Head of caudate nucleus (tissue), 42 donors: ENCODE data around the gene AGR2.

Experiments
- DNase-seq, 42 donors: peaks; one replicate each; pipeline versions ENCODE4 v3.0.0 to v3.0.0-alpha.2; 2020 to 2021; ENCODE audit warnings: mixed read lengths in 7 of 42
- intact Hi-C: fragments of 100-400 bp; cut with DNase I; formaldehyde crosslinking; loops from one replicate; pipeline ENCODE4 v1.15.0; 2022

AGR2 gene

DNA sequence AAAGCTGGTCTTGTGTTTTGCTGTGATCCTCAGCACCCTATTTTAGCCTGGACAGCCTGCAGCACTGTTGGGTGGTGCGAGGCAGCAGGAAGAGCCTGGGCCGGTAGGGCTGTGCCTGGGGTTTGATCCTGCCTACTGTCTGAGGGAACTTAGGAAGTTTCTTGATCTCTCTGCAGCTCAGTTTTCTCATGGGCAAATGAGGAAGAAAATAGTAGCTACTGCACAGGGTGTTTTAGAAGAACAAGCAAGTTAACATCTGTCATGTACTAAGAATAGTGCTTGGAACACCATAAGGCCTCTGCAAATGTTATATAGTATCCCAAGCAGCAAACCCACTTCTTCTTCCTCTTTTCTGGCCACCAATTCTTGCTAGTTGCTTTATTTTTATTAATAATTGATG lies 12.0 kb upstream of the AGR2 start:
- DNase-seq: peak in 4 of 42 donors; percentile 5 to 21 (median 10)
- intact Hi-C loops: no loop called here

DNA sequence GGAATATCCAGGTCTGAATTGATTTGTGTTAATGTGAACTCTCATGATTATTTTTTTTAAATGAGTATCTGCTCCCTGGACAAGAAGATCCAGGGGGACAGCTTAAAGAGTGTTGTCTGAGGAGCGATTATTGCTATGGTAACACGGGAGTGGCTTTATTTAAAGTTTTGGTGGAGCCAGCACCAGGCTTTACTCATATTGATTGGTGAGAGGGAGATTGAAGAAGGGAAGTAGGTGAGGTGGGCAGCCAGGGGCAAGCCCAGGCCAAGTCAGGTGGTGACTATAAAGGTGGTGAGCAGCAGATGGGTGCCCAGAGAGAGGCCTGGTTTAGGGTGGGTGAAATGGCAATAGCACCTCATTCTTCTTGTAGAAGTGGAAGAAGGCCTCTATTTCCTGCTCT lies 10.2 kb upstream of the AGR2 start:
- DNase-seq: no peak
- intact Hi-C loops: no loop called here

DNA sequence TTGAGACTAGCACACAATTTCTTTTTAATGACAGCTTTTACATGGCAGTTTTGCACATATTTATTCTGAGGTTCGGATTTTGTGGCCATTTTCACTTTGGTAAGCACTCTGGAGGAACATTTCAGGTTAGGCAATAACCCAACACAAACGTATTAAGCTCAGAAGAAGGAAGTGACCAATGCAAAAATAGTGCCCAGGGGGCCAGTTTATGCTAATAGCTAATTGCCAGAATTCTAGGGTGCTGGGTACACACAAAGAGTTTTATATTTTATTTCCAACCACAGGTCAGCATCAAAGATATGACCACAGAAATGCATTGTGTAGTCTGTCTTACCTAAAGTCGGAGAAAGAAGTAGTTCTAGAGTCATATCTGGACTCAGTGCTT lies 8.4 kb upstream of the AGR2 start:
- intact Hi-C loops: no loop called here
- no peak for DNase-seq

GRCh38 chr7:16812542-16813231 lies 7.9 kb upstream of the AGR2 start:
- intact Hi-C loops: no loop called here
- no peak for DNase-seq

DNA sequence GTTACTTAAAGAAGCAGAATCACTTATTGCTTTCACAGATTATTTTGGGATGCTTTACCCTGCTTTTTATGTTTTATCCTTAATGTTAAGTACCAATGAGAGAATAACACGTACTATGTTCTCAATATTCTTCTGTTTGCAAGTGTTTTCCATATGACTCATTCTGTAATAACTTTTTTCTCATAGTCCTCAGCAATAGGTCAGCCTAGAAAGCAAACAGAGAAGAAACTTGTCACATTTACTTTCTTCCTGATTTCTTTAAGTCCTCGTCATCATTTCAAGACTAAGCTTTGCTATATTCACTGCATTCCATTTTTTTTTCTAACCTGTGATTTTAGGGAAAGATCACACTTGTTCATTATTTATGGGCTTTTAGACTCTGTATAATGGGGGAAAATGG lies 6.8 kb upstream of the AGR2 start:
- DNase-seq: no peak
- intact Hi-C loops: no loop called here

DNA sequence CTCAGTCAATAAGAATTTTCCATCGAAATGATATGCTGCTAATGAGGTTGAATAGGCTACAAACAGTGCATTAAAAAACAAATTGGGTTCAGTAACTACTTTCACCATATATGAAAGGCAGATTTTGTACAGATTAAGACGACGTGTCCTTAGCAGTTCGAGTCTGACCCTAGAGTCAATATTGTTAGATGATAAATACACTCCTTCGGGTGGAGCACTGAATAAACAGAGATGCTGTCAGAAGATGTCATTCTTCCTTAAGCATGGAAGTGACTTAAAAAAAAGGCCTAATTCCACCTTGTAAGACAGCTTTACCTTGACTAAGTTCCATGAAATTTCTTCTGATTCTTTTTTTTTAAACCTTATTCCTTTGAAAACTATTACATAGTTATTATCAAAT lies 5.8 kb upstream of the AGR2 start:
- no peak for DNase-seq
- intact Hi-C loops: no loop called here

GRCh38 chr7:16810112-16810511 lies 5.3 kb upstream of the AGR2 start:
- intact Hi-C loops: no loop called here
- DNase-seq: no peak

DNA sequence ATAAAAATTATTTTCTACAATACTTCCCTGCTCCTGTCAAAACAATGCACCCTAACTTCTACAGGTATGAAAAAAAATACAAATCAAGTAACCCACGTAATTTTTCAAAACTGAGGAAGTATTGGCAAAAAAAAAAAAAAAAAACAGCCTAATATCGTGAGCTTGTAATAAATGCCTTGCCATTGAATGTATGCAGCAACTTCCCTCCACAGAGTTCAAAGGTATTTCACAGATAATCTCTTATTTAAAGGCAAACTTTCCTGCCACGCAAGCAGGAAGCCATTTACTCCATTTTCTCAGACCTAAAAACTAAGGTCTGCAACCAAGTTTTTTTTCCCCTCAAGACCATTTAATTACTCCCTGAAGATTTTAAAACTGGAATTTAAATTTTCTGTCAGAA lies 642 bp upstream of the AGR2 start:
- DNase-seq: no peak
- intact Hi-C loops: no loop called here

DNA sequence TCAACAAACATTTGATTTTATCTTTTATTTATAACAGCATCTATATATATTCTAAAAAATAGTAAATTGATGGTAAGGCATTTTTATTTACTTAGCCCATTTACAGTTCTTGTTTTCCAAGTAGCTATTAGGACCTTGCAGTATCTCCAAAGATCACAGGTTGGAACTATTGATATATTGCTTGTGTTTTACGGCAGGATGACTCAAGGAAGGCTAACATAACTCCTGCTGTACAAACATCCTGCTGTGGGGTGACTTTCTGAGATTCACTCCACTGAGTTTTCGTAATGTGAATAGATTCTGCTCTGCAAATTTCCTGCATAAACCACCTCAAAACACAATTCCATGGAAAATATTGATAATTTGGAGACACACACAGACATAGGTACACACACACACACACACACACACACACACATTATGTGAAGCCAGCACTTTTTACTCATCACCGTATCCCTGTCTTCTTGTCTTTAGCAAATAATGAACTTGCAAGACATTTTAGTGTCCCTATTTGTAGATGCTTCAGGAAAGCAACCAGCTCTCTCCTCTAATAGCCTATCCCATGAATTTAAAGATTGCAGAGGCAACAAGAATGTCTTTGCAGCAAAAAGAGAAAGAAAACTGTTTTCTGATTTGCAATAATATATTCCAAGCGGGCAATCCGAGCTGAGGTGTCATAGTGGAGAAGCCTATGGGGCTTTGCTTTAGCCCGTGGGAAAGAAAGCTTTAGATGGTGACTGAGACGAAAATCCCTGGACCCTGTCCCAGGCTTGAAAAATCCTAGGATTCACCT lies 722 bp downstream of the AGR2 start:
- no peak for DNase-seq
- intact Hi-C loops: no loop called here

DNA sequence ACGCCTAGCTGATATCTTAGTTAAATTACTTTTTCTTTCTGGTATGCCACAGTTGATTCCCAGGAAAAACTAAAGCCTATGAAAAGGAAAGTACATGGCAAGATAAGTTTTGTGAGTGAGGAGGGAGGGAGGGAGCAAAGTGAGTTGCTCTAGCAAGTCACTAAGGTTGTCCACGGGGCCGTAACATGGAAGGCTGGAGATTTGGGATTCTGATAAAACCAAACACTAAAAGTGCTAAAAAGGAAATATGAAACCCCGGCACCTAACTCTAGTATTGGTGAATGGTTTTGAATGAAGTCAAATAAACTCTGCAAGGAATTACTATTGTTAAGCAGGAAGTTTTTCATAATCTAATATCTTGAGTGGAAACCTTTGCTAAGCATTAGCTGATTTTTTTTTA lies 1.7 kb downstream of the AGR2 start:
- intact Hi-C loops: no loop called here
- DNase-seq: no peak

DNA sequence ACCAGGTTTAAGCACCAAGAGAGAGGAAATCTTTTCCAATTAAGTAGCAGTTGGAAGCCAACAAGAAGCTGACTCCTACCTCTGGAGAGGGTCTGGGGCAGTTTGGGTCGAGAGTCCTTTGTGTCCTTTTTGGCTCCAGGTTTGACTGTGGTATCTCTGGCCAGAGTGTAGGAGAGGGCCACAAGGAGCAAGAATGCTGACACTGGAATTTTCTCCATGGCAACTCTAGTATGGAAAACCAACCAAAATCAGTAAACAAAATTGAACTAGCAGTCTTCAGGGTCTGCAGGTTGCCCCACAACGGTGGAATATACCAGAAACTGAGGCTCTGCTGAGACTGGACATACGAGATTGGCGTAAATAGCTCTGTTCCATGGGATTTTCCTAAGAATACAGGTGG lies 3.2 kb downstream of the AGR2 start:
- no peak for DNase-seq
- intact Hi-C loops: no loop called here

DNA sequence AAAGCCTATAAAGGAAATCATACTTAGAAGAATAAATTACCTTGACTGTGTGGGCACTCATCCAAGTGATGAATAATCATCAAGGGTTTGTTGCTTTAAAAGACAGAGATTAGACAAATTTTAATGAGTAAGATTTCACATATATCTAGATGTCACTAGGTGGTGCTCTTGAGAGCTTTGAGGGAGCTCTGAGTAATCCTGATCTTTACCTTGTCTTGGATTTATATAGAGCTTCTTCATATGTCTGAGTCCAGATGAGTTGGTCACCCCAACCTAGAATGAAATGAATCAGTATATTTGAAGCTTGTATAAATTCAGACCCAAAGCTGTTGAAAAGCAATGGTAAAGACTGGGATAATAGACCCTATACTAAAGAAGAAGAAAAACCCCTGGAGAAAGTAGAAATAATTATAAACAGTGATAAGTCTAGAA lies 3.7 kb downstream of the AGR2 start:
- peak in 1 of 42 donors; percentile 11 for DNase-seq
- intact Hi-C loops: no loop called here

GRCh38 chr7:16795624-16796023 lies 9.2 kb downstream of the AGR2 start:
- intact Hi-C loops: no loop called here
- no peak for DNase-seq

- intact Hi-C loops: no loop called here
- no peak for DNase-seq
These were observed 9.8 kb downstream of the AGR2 start for GRCh38 chr7:16794986-16795385.

- no peak for DNase-seq
These were observed 12.7 kb downstream of the AGR2 start for GRCh38 chr7:16791905-16792698.

GRCh38 chr7:16791071-16791470 lies 13.7 kb downstream of the AGR2 start:
- intact Hi-C loops: no loop called here
- no peak for DNase-seq

More at GRCh38 chr7:16791905-16792698, 12.7 kb downstream of the AGR2 start:
- intact Hi-C loops: no loop called here

DNA sequence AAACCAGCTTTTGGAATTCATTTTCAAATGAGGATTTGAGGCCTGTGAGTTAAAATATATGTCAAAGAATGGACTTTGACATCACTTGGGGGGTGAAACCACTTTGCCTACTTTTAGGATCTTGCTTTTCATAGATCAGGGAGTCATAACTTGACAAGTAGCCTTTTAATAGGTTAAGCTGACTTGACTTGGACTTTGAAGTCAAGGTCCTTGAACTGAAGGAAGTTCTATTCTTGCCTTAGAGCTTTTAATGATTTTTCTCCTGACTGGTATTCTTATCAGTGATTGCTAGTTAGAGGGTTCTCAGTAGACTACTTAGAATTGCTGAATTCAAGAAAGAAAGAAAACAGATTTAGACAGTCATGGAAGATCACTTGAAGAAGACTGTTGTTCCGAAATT lies 17.7 kb downstream of the AGR2 start:
- intact Hi-C loops: no loop called here
- no peak for DNase-seq

DNA sequence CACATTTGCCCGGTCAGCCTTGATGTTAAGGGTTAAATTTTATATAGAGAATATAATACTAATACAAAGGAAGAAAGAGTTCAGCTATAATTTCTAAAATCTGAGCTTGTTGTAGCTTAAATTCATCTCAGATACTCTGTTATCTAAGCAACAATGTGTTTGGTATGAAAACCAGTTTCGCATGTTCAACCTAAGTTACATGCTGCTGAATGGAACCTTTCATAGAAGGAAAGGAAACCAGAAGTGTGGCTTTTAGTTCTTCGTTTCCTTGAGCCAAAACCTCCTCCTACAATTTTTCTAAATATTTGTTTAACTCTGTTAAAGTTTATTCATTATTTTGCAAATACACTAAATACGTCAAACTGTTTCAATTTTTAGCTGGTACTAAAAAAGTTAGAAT lies 18.5 kb downstream of the AGR2 start:
- no peak for DNase-seq
- intact Hi-C loops: no loop called here

DNA sequence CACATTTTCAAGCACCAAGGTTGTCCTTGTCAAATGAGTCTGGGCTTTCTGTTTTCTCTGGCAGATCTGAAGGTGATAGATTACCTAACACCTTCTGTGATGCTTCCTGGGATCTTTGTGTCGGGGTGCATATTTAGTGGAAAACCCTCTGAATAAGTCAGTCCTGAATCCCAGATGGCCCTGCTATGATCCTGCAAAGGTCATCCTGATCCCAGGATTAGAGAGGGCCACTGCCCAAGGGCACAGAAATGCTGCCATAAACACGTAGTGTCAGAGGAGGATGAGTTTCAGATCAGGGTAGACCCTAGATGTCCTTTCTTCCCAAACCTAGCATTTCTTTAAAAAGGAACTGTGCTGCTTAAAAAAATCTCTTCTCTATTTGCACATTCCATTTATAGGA lies 19.0 kb downstream of the AGR2 start:
- intact Hi-C loops: no loop called here
- DNase-seq: no peak

DNA sequence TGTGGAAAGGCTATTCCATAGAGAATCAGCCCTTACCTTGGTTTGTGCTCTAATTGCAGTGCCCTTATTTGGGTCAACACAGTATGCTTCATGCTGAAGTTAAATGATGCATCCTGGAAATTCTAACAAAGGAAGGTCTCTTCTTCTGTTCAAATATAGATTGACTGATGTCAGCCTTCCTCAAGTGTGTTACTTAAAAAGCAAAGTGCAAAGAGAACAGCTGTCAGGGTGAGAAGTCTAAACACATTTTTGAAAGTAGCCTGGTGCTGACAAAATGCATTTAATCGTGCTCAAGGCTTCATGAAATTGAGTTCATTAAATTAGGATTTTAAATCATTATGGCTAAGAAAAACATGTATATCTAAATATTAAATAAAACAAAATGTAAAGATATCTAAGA lies 19.5 kb downstream of the AGR2 start:
- intact Hi-C loops: no loop called here
- no peak for DNase-seq
